Mucosa of rectum (tissue), 2 donors: ENCODE data around the gene RAN.
A peak's percentile ranks its signal among the peaks of the same experiment; 100 is the strongest.
"Not testable (repeated sequence)": the region's sequence is repeated elsewhere in the genome, so short reads cannot be mapped to it uniquely, and the experiment has no call there.

Experiments used
- H3K27ac ChIP-seq, 2 donors: one replicate each; pipeline ENCODE4 v1.7.0; 2013; ENCODE audit warnings: inconsistent platforms in 2 of 2, low read depth in 2 of 2, low read length in 2 of 2
- H3K27me3 ChIP-seq, 2 donors: one replicate each; pipeline ENCODE4 v1.7.0; 2013; ENCODE audit warnings: low read length in 2 of 2; ENCODE audit not compliant: control insufficient read depth in 2 of 2, insufficient read depth in 2 of 2
- H3K36me3 ChIP-seq, 2 donors: one replicate each; pipeline ENCODE4 v1.7.0; 2013; ENCODE audit warnings: low read length in 2 of 2; ENCODE audit not compliant: control insufficient read depth in 2 of 2, insufficient read depth in 2 of 2
- H3K4me1 ChIP-seq, 2 donors: one replicate each; pipeline ENCODE4 v1.7.0; 2013; ENCODE audit warnings: low read length in 2 of 2, mild to moderate bottlenecking in 1 of 2; ENCODE audit not compliant: control insufficient read depth in 2 of 2, insufficient read depth in 2 of 2
- H3K4me3 ChIP-seq, 2 donors: one replicate each; pipeline ENCODE4 v1.7.0; 2013; ENCODE audit warnings: low read length in 2 of 2
- H3K9ac ChIP-seq, 2 donors: one replicate each; pipeline ENCODE4 v1.7.0; 2013; ENCODE audit warnings: low read length in 2 of 2, low read depth in 1 of 2, mild to moderate bottlenecking in 1 of 2
- H3K9me3 ChIP-seq, 2 donors: one replicate each; pipeline ENCODE4 v1.7.0; 2013; ENCODE audit warnings: low read length in 2 of 2; ENCODE audit not compliant: control insufficient read depth in 2 of 2
- donor health status: healthy.
- donor health status: Normal muscosa, but diverticular disease.

RAN gene

DNA sequence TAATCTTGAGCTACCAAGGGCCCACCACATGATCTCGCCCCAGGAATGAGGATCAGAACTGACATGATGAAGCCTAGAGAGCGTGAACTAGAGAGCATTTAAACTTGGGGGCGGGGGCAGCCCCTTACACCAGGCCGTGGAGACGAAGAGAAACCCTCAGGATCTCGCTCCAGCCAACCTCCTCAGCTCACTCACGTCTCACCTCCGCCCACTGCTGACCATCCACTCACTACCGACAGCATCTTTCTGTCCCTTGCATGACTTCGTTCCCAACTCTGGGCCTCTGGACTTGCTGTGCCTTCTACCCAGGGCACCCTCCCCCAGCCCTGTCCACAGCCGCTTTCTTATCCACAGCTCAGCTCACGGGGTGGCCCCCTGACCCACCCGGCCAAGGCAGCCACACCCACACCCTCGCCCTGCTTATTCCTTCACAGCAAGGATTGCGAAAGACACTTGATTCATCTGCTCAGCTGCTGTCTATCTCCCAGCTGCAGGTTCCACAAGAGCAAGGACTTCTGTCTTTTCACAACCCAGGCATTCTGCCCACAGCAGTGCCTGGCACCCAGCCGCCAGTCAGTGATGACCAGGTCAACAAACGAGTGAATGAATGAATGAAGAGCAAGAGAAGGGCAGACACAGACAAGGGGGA lies 39.2 kb upstream of the RAN start:
- H3K9me3 ChIP-seq = no peaks in the 10 kb centered on the region
- no peak overlapping the region for H3K4me3 ChIP-seq
- H3K27me3 ChIP-seq = no peaks in the 10 kb centered on the region
- no peak overlapping the region for H3K27ac ChIP-seq
- H3K36me3 ChIP-seq = no peaks in the 10 kb centered on the region
- H3K4me1 ChIP-seq = peaks cover 2 to 7% of the 10 kb centered on the region in 2 donors
- no peak overlapping the region for H3K9ac ChIP-seq

GRCh38 chr12:130835011-130835410 lies 36.9 kb upstream of the RAN start:
- Histone ChIP-seq H3K9ac (no peak overlapping the region), H3K27me3 (no peaks in the 10 kb centered on the region), H3K4me1 (peaks cover 0 to 12% of the 10 kb centered on the region in 2 donors), H3K9me3 (no peaks in the 10 kb centered on the region), H3K36me3 (no peaks in the 10 kb centered on the region), H3K27ac (no peak overlapping the region), H3K4me3 (no peak overlapping the region)

DNA sequence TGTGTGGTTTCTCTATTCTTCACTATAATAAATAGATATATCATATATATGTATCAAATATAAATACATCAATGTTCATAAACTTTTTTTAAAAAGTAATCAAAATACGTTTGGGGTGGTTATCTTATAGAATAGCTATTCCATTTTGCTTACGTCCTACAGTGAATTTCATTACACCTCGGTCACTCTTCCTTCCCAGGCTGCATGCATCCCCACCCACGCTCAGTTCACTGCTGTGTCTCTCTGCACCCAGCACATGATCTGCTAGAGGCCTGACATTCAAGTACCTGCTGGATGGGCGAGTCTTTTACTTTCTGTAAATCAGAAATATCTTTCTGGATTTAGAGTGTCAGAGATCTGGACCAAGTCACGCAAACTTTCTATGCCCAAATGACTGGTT lies 36.4 kb upstream of the RAN start:
- Histone ChIP-seq H3K4me1 (peaks cover 0 to 12% of the 10 kb centered on the region in 2 donors), H3K9me3 (no peaks in the 10 kb centered on the region), H3K36me3 (no peaks in the 10 kb centered on the region), H3K4me3 (no peak overlapping the region), H3K27ac (no peak overlapping the region), H3K27me3 (no peaks in the 10 kb centered on the region), H3K9ac (no peak overlapping the region)

DNA sequence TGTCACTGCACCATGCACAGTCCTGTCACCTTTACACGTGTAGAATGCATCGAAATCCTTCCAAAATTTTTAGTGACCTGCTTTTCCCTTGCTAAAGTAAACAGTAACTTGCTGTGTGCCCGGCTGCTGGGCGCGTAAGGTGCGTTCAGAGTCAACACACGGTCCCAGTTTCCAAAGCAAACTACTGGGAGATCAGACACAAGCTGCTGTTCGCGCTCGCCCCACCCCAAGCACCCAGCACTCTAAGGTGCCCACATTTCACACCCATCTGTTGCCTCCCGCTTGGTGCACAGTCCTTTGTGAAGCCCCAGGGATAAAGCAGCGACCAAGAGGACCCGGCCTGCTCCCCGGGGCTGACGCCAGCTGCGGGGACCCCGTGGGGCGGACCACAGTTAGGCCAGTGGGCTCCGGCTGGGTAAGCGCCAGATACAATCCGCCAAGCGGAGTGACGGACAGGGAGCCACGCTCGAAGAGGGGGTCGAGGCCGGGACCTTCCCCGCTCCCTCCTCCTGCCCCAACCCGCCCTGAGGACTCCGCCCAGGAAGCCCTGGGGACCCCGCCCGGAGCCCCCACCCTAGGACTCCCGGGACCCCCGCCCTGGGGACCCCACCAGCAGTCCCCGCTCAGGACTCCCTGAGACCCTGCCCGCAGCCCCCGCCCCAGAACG lies 33.4 kb upstream of the RAN start:
- Histone ChIP-seq H3K4me1 (peaks cover 0 to 5% of the 10 kb centered on the region in 2 donors), H3K9ac (peak overlapping the region; percentile 9 to 46), H3K27ac (no peak overlapping the region), H3K27me3 (no peaks in the 10 kb centered on the region), H3K4me3 (peak overlapping the region; percentile 66 to 67), H3K9me3 (no peaks in the 10 kb centered on the region), H3K36me3 (no peaks in the 10 kb centered on the region)

GRCh38 chr12:130838951-130839769 lies 32.7 kb upstream of the RAN start, which contains the start of gene STX2:
STX2 (minus strand) TSS chr12:130839250; CDS start chr12:130839099, 151 bp downstream.
- Histone ChIP-seq H3K9ac (peak within 1 kb of the TSS; percentile 9 to 46), H3K27me3 (no peaks in the 10 kb centered on the region), H3K4me1 (peaks cover 0 to 5% of the 10 kb centered on the region in 2 donors), H3K9me3 (no peaks in the 10 kb centered on the region), H3K4me3 (peak within 1 kb of the TSS; percentile 66 to 67), H3K27ac (no peak within 1 kb of the TSS), H3K36me3 (no peaks in the 10 kb centered on the region)

DNA sequence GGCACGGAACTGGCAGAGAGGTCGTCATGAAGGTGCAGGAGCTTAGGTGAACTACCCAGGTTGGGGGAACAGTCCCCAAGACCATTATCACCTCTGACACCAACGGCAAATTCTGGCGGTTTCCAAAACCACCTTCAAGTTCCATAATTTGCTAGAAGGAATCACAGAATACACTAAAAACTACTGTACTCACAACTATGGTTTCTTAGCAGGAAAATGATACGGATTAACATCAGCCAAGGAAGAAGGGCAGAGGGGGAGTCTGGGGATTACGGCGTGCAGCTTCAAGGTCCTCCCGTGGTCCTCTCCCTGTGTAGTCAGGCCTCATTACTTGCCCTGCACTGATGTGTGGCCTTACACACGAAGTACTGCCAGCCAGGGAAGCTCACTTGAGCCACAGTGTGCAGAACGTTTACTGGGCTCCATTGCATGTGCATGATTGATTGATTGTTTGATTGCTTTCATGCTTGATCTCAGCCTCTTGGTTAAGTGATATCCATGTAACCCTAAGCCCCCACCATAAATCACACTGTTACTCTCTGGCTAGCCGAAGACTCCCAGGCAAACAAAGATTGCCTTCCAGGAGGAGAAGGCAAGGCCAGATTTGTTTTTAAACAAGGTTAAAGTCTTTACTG lies 32.0 kb upstream of the RAN start:
- no peak overlapping the region for H3K27ac ChIP-seq
- no peaks in the 10 kb centered on the region for H3K27me3 ChIP-seq
- H3K4me3 ChIP-seq = peak overlapping the region; percentile 18 to 59
- H3K9ac ChIP-seq = no peak overlapping the region
- H3K4me1 ChIP-seq = peaks cover 0 to 5% of the 10 kb centered on the region in 2 donors
- H3K36me3 ChIP-seq = no peaks in the 10 kb centered on the region
- H3K9me3 ChIP-seq = no peaks in the 10 kb centered on the region

- Histone ChIP-seq H3K4me1 (no peaks in the 10 kb centered on the region), H3K36me3 (no peaks in the 10 kb centered on the region), H3K9me3 (no peaks in the 10 kb centered on the region), H3K9ac (no peak overlapping the region), H3K27me3 (no peaks in the 10 kb centered on the region), H3K4me3 (no peak overlapping the region), H3K27ac (no peak overlapping the region)
Measured at GRCh38 chr12:130846369-130846768, 25.5 kb upstream of the RAN start.

- Histone ChIP-seq H3K27ac (no peak overlapping the region), H3K27me3 (no peaks in the 10 kb centered on the region), H3K36me3 (no peaks in the 10 kb centered on the region), H3K9me3 (no peaks in the 10 kb centered on the region), H3K4me1 (no peaks in the 10 kb centered on the region), H3K4me3 (no peak overlapping the region), H3K9ac (no peak overlapping the region)
Measured at GRCh38 chr12:130847112-130847511, 24.8 kb upstream of the RAN start.

GRCh38 chr12:130848105-130848504 lies 23.8 kb upstream of the RAN start:
- not testable (repeated sequence) for H3K36me3 ChIP-seq, H3K9ac ChIP-seq, H3K27ac ChIP-seq, H3K4me3 ChIP-seq, H3K4me1 ChIP-seq, H3K9me3 ChIP-seq, H3K27me3 ChIP-seq
